ENCODE data around the gene DNAH2.

The DNAH2 gene

GRCh38 chr17:7841396-7841914 lies 123.9 kb downstream of the DNAH2 start (continued):
- TF ChIP-seq ZNF704 (tag by site-specific recombination; IDR thresholded peaks at IDR 0.05) (no peak), ZNF169 (tag by site-specific recombination; IDR thresholded peaks at IDR 0.05) (no peak), ZNF658 (tag by site-specific recombination; IDR thresholded peaks at IDR 0.05) (no peak), ZEB2 (tag by site-specific recombination; IDR thresholded peaks at IDR 0.05) (no peak; the same call in 1 of the 2 replicates), REST (tag by site-specific recombination; IDR thresholded peaks at IDR 0.05) (0 out of 2 replicates have a peak, but pooled peaks have one; percentile 30), HOXA7 (CRISPR knock-in tag; IDR thresholded peaks at IDR 0.05; ENCODE audit: borderline replicate concordance) (no peak), ZNF510 (tag by site-specific recombination; IDR thresholded peaks at IDR 0.05; ENCODE audit: insufficient replicate concordance) (no peak), ZNF37A (tag by site-specific recombination; IDR thresholded peaks at IDR 0.05) (no peak), ZNF645 (tag by site-specific recombination; IDR thresholded peaks at IDR 0.05) (no peak), ZNF544 (tag by site-specific recombination; IDR thresholded peaks at IDR 0.05) (no peak), PRDM10 (tag by site-specific recombination; IDR thresholded peaks at IDR 0.05) (no peak), ZBTB1 (tag by site-specific recombination; IDR thresholded peaks at IDR 0.05) (no peak), KLF10 (tag by site-specific recombination; IDR thresholded peaks at IDR 0.05) (no peak), ZNF404 (tag by site-specific recombination; IDR thresholded peaks at IDR 0.05) (no peak), ZNF140 (tag by site-specific recombination; IDR thresholded peaks at IDR 0.05) (no peak), ZNF776 (tag by site-specific recombination; IDR thresholded peaks at IDR 0.05; ENCODE audit: borderline replicate concordance) (no peak), BCL11B (tag by site-specific recombination; IDR thresholded peaks at IDR 0.05; ENCODE audit: low read depth) (no peak), REPIN1 (tag by site-specific recombination; IDR thresholded peaks at IDR 0.05; ENCODE audit: low read depth) (no peak), ZNF610 (tag by site-specific recombination; IDR thresholded peaks at IDR 0.05; ENCODE audit: borderline replicate concordance) (no peak), ZNF677 (tag by site-specific recombination; IDR thresholded peaks at IDR 0.05) (no peak), ZFP3 (tag by site-specific recombination; IDR thresholded peaks at IDR 0.05; ENCODE audit: low read depth) (no peak), OSR2 (tag by site-specific recombination; IDR thresholded peaks at IDR 0.05) (0 out of 2 replicates have a peak, but pooled peaks have one; percentile 8), KLF7 (tag by site-specific recombination; IDR thresholded peaks at IDR 0.05; ENCODE audit: borderline replicate concordance) (no peak), ZNF23 (tag by site-specific recombination; IDR thresholded peaks at IDR 0.05; ENCODE audit: borderline replicate concordance) (no peak), ZNF138 (tag by site-specific recombination; IDR thresholded peaks at IDR 0.05; ENCODE audit: borderline replicate concordance) (no peak), HOXD13 (CRISPR knock-in tag; IDR thresholded peaks at IDR 0.05; ENCODE audit: borderline replicate concordance) (no peak), ZBTB11 (tag by site-specific recombination; conservative IDR thresholded peaks at IDR 0.05; ENCODE audit: low read depth) (peak; percentile 67), ZNF791 (tag by site-specific recombination; IDR thresholded peaks at IDR 0.05) (no peak), ZNF24 (tag by site-specific recombination; IDR thresholded peaks at IDR 0.05) (peak; percentile 27; the same call in 1 of the 2 replicates)

All from HEK293 (cell line).